Prostate gland (tissue), 2 donors: ENCODE data around the gene DRD2.

Source experiments
- POLR2A ChIP-seq: fragments of 450-650 bp; IDR thresholded peaks from one replicate; pipeline ENCODE4 v1.6.1; 2016; ENCODE audit warnings: antibody characterized with exemption, mild to moderate bottlenecking
- POLR2AphosphoS5 ChIP-seq: sonication (generic); formaldehyde crosslinking; IDR thresholded peaks from one replicate; pipeline ENCODE4 v1.6.1; 2017; ENCODE audit warnings: antibody characterized with exemption
- TF ChIP-seq, protein P1 (sequence below), 4 experiments: fragments of 200-600 bp in 2 of 4; fragments of 450-650 bp in 2 of 4; sonication (generic) in 2 of 4; IDR thresholded peaks; 1 replicate in 3 of 4; 2 replicates in 1 of 4; pipeline ENCODE4 v1.5.1; 2016 to 2019; ENCODE audit warnings: antibody characterized with exemption in 4 of 4, mild to moderate bottlenecking in 2 of 4, moderate library complexity in 2 of 4

- TF ChIP-seq, protein P1, sequence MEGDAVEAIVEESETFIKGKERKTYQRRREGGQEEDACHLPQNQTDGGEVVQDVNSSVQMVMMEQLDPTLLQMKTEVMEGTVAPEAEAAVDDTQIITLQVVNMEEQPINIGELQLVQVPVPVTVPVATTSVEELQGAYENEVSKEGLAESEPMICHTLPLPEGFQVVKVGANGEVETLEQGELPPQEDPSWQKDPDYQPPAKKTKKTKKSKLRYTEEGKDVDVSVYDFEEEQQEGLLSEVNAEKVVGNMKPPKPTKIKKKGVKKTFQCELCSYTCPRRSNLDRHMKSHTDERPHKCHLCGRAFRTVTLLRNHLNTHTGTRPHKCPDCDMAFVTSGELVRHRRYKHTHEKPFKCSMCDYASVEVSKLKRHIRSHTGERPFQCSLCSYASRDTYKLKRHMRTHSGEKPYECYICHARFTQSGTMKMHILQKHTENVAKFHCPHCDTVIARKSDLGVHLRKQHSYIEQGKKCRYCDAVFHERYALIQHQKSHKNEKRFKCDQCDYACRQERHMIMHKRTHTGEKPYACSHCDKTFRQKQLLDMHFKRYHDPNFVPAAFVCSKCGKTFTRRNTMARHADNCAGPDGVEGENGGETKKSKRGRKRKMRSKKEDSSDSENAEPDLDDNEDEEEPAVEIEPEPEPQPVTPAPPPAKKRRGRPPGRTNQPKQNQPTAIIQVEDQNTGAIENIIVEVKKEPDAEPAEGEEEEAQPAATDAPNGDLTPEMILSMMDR (IDR thresholded peaks at IDR 0.05), result peak; percentile 34 to 79 (median 70)
- TF ChIP-seq POLR2A (no peak), POLR2AphosphoS5 (peak; percentile 20)
Observed at GRCh38 chr11:113387605-113388211, 87.5 kb downstream of the DRD2 start, which contains the start of gene ANKK1.
